Stimulated activated CD4-positive, alpha-beta T cell treated with anti-CD3 and anti-CD28 coated beads, Interleukin-1b, Interleukin-23, amount 100 ng/mL, for 24 hours (primary cell): ENCODE data around the gene PSMG3.

Source experiments
- DNase-seq, 4 experiments: peaks; one replicate each; pipeline ENCODE4 v3.0.0-alpha.2; 2020; ENCODE audit warnings: low read depth in 4 of 4, low spot score in 1 of 4

The PSMG3 gene

GRCh38 chr7:1580422-1581030, 10.7 kb upstream of the PSMG3 start:
- DNase-seq: no peak

DNA sequence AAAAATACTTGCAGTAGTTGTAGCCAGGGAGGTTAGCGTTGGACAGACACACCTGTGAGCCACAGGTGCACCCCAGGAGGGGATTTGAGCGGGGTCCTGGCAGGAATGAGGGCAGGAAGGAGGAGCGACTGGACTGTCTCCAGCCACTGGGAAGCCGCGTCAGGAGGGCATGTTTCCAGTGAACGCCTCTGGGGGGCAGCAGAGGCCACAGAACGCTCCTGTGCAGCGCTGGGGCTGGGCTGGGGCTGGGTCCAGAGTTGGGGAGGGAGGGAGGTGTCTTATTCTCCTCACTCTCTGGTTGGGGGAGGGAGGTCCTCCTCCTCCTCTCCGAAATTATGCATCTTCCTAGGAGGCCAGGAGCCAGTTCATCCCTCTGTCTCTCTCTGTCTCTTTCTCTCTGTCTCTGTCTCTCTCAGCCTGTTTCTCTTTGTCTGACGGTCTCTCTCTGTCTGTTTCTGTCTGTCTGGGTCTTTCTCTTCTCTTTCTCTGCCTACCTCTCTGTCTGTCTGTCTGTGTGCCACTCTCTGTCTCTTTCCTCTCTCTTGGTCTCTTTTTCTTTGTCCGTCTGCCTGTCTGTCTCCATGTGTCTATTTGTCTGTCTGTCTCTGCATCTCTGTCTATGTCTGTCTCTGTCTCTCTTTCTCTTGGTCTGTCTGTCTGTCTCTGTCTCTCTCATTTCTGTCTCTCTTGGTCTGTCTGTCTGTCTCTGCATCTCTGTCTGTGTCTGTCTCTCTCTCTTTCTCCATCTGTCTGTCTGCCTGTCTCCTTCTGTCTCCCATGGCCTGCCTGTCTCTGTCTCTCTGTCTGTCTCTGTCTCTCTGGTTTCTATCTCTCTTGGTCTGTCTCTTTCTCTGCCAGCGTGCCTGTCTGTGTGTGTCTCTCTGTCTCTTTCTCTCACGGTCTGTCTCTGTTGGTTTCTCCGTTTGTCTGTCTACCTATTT, 9.9 kb upstream of the PSMG3 start:
- DNase-seq: peak; percentile 48 to 67 (median 62)

GRCh38 chr7:1578513-1578912, 8.7 kb upstream of the PSMG3 start:
- no peak for DNase-seq

DNA sequence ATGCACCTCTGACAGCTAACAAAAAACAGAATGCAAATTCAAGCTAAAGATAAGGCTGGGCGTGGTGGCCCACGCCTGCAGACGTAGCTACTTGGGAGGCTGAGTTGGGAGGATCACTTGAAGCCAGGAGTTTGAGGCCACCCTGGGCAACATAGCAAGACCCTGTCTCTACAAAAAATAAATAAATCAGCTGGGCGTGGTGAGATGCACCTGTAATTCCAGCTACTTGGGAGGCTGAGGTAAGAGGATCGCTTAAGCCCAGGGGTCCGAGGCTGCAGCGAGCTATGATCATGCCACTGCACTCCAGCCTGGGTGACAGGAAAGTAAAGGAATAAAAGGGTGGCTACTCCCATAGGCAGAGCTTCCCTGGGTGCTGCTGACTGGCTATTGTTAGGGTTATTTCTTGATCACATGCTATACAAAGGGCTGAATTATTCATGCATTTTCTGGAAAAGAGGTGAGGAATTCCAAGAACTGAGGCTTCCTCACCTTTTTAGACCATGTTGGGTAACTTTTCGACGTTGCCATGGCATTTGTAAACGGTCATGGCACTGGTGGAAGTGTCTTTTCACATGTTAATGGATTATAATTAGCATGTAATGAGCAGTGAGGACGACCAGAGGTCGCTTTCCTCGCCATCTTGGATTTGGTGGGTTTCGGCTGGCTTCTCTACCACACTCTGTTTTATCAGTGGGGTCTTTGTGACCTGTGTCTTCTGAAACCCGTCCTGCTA, 6.9 kb upstream of the PSMG3 start:
- no peak for DNase-seq

- no peak for DNase-seq
These were observed 6.0 kb upstream of the PSMG3 start for GRCh38 chr7:1575809-1576208.

GRCh38 chr7:1572111-1572822, 2.4 kb upstream of the PSMG3 start:
- DNase-seq: no peak

GRCh38 chr7:1569440-1569832, 396 bp downstream of the PSMG3 start:
- DNase-seq: no peak

GRCh38 chr7:1569016-1569415, 816 bp downstream of the PSMG3 start:
- no peak for DNase-seq

- DNase-seq: no peak
These were observed 1.8 kb downstream of the PSMG3 start for GRCh38 chr7:1567896-1568510.

- no peak for DNase-seq
These were observed 2.6 kb downstream of the PSMG3 start for GRCh38 chr7:1567049-1567771.

DNA sequence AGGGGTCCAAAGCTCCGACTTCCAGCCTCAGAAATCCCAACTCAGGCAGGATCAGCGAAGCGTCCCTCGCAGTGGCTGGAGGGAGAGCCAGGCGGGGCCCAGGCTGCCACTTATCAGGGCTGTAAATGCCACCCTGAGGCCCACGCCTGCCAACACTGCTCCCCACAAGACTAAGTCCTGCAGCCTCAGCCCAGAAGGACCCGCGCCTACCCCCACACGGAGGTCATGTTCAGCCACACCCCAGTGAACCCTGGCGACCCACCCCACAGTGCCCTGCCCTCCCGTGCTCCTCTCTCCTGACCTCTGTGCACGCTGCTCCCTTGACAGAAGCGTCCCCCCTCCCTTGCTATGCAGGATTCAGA, 3.2 kb downstream of the PSMG3 start:
- no peak for DNase-seq

GRCh38 chr7:1564603-1565022, 5.2 kb downstream of the PSMG3 start:
- DNase-seq: no peak

DNA sequence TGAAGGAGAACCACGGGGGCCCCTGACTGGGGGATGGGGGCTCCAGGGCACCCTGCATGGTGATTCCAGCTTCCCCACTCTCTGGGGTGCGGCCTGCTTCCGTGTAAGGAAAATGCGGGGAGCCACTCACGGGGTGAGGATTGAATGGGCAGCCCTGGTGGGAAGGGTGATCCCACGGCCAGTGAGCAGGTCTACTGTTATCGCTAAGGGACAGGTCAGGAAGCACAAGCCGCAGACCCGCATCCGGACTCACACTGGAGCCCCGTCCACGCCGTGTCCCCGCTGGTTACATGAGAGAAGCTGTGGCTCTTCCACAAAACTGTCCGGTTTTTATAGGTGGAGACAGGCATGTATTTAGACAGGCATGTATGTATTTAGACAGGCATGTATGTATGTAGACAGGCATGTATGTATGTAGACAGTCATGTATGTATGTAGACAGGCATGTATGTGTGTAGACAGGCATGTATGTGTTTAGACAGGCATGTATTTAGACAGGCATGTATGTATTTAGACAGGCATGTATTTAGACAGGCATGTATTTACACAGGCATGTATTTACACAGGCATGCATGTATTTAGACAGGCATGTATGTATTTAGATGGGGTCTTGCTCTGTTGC, 5.7 kb downstream of the PSMG3 start:
- DNase-seq: no peak

- no peak for DNase-seq
These were observed 7.2 kb downstream of the PSMG3 start for GRCh38 chr7:1562597-1563051.

GRCh38 chr7:1562116-1562515, 7.7 kb downstream of the PSMG3 start:
- DNase-seq: no peak

GRCh38 chr7:1561036-1561940, 8.5 kb downstream of the PSMG3 start:
- no peak for DNase-seq

DNA sequence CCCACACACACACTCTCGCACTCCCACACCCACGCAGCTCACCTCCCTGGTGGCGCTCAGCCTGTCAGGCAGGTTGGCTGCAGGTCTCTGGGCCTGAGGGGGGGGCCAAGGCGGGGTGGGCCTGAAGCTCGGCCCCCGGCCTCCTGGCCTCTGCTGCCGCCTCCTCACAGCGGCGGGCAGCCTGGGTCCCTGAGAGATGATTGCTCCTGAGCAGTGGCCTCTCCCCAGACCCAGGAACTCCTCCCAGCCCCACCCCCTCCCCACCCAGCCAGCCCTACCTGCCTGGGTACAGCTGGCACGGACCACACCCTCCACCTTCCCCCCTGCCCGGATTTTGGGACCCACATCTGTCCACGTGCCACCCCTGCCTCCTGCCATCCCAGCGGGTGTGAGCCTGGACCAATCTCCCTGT, 9.2 kb downstream of the PSMG3 start:
- no peak for DNase-seq
